Body of pancreas (tissue), 4 donors: ENCODE results near the gene SLC17A9.

Experiments used
- POLR2A ChIP-seq, 3 donors: fragments of 450-650 bp; IDR thresholded peaks; one replicate each; pipeline ENCODE4 v1.6.1; 2016; ENCODE audit warnings: antibody characterized with exemption in 3 of 3, mild to moderate bottlenecking in 2 of 3
- TF ChIP-seq, protein P1 (sequence below), 7 experiments: fragments of 450-650 bp in 4 of 7; fragments of 200-600 bp in 3 of 7; sonication (generic) in 3 of 7; IDR thresholded peaks; one replicate each; pipeline ENCODE4 v1.5.1; 2016 to 2019; ENCODE audit warnings: antibody characterized with exemption in 7 of 7

DNA sequence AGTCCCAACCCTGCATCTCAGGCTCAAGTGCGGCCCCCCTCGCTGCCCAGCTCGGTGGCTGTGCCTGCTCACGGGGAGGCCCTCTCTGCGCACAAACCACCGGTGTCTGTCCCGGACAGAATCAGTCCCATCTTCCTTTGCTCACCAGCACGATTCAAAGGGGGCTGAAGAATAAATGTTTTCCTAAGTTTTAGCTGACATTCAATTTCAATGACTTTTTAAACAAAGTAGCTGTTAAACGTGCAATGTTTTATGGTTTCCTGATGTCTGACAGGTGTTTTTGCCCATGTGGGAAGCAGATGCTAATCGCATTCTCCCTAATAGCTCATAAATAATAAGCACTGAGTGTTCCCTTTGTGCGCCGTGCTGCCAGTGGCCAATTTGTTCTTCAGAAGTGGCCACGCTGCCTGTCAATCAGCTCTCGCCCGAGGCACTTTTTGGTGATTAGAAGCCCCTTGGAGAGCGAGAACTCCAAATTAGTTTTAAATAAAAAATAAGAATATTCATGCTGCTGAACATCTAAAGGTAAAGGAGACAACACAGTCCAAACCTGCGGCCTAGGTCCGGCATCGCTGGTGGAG lies 28.0 kb downstream of the SLC17A9 start:
- TF ChIP-seq, protein P1, sequence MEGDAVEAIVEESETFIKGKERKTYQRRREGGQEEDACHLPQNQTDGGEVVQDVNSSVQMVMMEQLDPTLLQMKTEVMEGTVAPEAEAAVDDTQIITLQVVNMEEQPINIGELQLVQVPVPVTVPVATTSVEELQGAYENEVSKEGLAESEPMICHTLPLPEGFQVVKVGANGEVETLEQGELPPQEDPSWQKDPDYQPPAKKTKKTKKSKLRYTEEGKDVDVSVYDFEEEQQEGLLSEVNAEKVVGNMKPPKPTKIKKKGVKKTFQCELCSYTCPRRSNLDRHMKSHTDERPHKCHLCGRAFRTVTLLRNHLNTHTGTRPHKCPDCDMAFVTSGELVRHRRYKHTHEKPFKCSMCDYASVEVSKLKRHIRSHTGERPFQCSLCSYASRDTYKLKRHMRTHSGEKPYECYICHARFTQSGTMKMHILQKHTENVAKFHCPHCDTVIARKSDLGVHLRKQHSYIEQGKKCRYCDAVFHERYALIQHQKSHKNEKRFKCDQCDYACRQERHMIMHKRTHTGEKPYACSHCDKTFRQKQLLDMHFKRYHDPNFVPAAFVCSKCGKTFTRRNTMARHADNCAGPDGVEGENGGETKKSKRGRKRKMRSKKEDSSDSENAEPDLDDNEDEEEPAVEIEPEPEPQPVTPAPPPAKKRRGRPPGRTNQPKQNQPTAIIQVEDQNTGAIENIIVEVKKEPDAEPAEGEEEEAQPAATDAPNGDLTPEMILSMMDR (IDR thresholded peaks at IDR 0.05) = no peak
- TF ChIP-seq POLR2A (IDR thresholded peaks at IDR 0.05) = no peak
